ENCODE measurements around the gene CTU1.

CTU1 gene

DNA sequence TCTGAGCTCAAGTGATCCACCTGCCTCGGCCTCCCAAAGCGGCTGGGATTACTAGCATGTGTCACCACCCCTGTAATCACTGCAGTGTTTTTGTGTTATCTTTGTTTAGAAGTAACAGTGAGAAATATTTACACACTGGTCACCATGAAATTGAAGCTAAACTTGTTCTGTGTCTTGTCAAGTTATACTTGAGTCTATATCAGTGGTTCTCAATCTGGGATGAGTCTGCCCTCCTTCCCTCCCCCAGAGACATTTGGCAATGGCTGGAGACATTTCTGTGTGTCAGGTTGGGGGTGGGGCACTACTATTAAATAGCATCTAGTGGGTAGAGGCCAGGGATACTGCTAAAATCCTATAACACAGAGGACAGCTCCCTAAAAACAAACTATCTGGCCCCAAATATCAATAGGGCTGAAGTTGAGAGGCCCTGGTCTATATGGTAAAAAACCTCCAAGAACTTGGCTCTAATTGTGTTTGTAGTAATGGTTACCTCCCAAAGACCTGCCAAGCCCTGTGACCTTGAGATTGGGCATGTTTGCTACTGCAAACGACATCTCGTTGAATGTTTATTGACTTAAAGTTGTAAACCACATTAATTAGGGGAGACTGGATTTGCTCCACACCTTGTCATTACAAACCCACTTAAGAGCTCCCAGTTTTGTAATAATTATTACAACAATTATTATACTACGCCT lies 6.9 kb downstream of the CTU1 start:
- Histone ChIP-seq H3K4me1 (ENCODE audit: control insufficient read depth, insufficient read depth, low read length) (no peaks in the 10 kb centered on the region), H3K36me3 (ENCODE audit: control insufficient read depth, insufficient read depth, low read length) (peaks cover 14% of the 10 kb centered on the region), H3K9ac (ENCODE audit: low read depth, low read length) (no peak overlapping the region), H3K27ac (ENCODE audit: low read depth, low read length) (no peak overlapping the region), H3K4me3 (ENCODE audit: low read depth, low read length) (no peak overlapping the region), H3K9me3 (ENCODE audit: control insufficient read depth, insufficient read depth, low read length) (no peaks in the 10 kb centered on the region), H3K27me3 (ENCODE audit: control insufficient read depth, insufficient read depth, low read length) (no peaks in the 10 kb centered on the region)

GRCh38 chr19:51100601-51101000 lies 7.6 kb downstream of the CTU1 start:
- H3K9me3 ChIP-seq (ENCODE audit: control insufficient read depth, insufficient read depth, low read length): no peaks in the 10 kb centered on the region
- H3K27me3 ChIP-seq (ENCODE audit: control insufficient read depth, insufficient read depth, low read length): no peaks in the 10 kb centered on the region
- H3K4me1 ChIP-seq (ENCODE audit: control insufficient read depth, insufficient read depth, low read length): no peaks in the 10 kb centered on the region
- no peak overlapping the region for H3K9ac ChIP-seq (ENCODE audit: low read depth, low read length)
- H3K27ac ChIP-seq (ENCODE audit: low read depth, low read length): no peak overlapping the region
- no peak overlapping the region for H3K4me3 ChIP-seq (ENCODE audit: low read depth, low read length)
- H3K36me3 ChIP-seq (ENCODE audit: control insufficient read depth, insufficient read depth, low read length): peaks cover 14% of the 10 kb centered on the region

DNA sequence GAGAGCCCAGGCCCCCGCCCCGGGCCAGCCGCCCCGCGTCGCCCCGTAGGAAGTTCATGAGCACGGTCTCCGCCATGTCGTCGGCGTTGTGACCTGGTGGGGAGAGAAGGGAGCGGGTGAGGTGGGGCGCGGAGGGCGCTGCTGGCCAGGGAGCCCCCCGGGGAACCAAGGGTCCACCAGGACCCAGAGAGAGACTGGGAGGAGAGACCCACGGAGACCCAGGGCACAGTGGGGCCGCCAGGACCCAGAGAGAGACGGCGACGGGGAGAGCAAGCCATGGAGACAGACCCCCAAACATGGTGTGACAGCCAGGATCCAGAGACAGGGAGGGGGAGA lies 9.2 kb downstream of the CTU1 start:
- H3K4me3 ChIP-seq (ENCODE audit: low read depth, low read length): no peak overlapping the region; the same call in 1 of the 2 replicates
- H3K27ac ChIP-seq (ENCODE audit: low read depth, low read length): no peak overlapping the region
- no peak overlapping the region for H3K9ac ChIP-seq (ENCODE audit: low read depth, low read length)
- H3K36me3 ChIP-seq (ENCODE audit: control insufficient read depth, insufficient read depth, low read length): peaks cover 14% of the 10 kb centered on the region
- H3K4me1 ChIP-seq (ENCODE audit: control insufficient read depth, insufficient read depth, low read length): peaks cover 6% of the 10 kb centered on the region; the same call in 1 of the 2 replicates
- H3K27me3 ChIP-seq (ENCODE audit: control insufficient read depth, insufficient read depth, low read length): no peaks in the 10 kb centered on the region
- no peaks in the 10 kb centered on the region for H3K9me3 ChIP-seq (ENCODE audit: control insufficient read depth, insufficient read depth, low read length)

GRCh38 chr19:51098365-51099046 lies 9.7 kb downstream of the CTU1 start:
- Histone ChIP-seq H3K27ac (ENCODE audit: low read depth, low read length) (no peak overlapping the region), H3K36me3 (ENCODE audit: control insufficient read depth, insufficient read depth, low read length) (peaks cover 11% of the 10 kb centered on the region), H3K9me3 (ENCODE audit: control insufficient read depth, insufficient read depth, low read length) (no peaks in the 10 kb centered on the region), H3K4me1 (ENCODE audit: control insufficient read depth, insufficient read depth, low read length) (peaks cover 7% of the 10 kb centered on the region; the same call in 1 of the 2 replicates), H3K27me3 (ENCODE audit: control insufficient read depth, insufficient read depth, low read length) (no peaks in the 10 kb centered on the region), H3K9ac (ENCODE audit: low read depth, low read length) (no peak overlapping the region), H3K4me3 (ENCODE audit: low read depth, low read length) (no peak overlapping the region; the same call in 1 of the 2 replicates)

DNA sequence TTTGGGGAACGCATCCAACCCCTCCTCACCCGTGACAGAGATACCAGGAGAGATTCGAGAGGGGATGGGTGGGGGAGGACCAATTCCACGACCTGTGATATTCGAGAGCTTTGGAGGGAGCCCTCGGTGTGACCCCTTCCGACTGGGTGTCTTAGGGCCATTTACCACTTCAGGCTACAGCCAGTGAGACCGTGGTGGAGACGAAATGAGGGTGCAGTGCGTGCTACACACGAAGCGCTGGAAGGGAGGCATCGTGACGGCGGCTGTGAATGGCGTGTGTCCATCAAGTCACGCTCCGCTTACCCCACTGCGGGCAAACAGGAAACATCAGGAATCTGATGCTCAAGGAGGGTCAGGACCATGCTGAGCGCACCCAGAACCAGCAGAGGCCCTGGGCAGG lies 10.4 kb downstream of the CTU1 start:
- no peak overlapping the region for H3K9ac ChIP-seq (ENCODE audit: low read depth, low read length)
- H3K9me3 ChIP-seq (ENCODE audit: control insufficient read depth, insufficient read depth, low read length): no peaks in the 10 kb centered on the region
- H3K36me3 ChIP-seq (ENCODE audit: control insufficient read depth, insufficient read depth, low read length): peaks cover 7% of the 10 kb centered on the region
- H3K27me3 ChIP-seq (ENCODE audit: control insufficient read depth, insufficient read depth, low read length): no peaks in the 10 kb centered on the region
- peaks cover 7% of the 10 kb centered on the region; the same call in 1 of the 2 replicates for H3K4me1 ChIP-seq (ENCODE audit: control insufficient read depth, insufficient read depth, low read length)
- no peak overlapping the region for H3K4me3 ChIP-seq (ENCODE audit: low read depth, low read length)
- no peak overlapping the region for H3K27ac ChIP-seq (ENCODE audit: low read depth, low read length)

- Histone ChIP-seq H3K9me3 (ENCODE audit: control insufficient read depth, insufficient read depth, low read length) (no peaks in the 10 kb centered on the region), H3K36me3 (ENCODE audit: control insufficient read depth, insufficient read depth, low read length) (peaks cover 1% of the 10 kb centered on the region), H3K9ac (ENCODE audit: low read depth, low read length) (no peak overlapping the region), H3K27ac (ENCODE audit: low read depth, low read length) (no peak overlapping the region), H3K4me1 (ENCODE audit: control insufficient read depth, insufficient read depth, low read length) (peaks cover 7% of the 10 kb centered on the region; the same call in 1 of the 2 replicates), H3K27me3 (ENCODE audit: control insufficient read depth, insufficient read depth, low read length) (no peaks in the 10 kb centered on the region), H3K4me3 (ENCODE audit: low read depth, low read length) (no peak overlapping the region)
Measured at GRCh38 chr19:51097166-51097738, 11.0 kb downstream of the CTU1 start.

DNA sequence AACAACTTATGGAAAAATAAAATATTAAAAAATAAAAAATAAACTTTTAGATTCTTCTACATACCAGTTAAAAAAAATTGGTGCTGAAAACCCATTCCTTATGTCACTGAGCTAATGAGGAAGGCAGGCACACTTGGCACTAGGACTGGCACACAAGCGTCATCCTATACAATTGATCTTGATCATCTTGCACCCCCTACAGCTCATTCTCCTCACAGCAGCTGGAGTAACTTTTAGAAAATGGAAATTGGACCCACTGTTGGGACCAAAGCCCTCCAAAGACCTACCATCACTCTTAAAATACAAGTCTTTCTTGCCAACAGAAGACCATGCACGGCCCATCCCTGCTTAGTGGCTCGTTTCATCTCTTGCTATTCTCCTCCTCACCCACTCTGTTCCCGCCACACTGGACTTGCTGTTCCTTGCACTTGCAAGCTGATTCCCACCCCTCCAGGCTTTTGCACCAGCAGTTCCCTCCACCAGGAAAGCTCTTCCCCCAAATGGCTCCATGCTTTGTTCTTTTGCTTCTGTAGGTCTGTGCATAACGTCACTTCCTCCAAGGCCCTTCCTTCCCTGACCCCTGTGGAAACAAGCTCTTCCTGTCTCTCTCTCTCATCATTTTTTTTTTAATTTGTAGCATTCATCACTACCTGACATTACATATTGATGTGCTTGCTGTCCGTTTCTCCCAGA lies 11.6 kb downstream of the CTU1 start:
- Histone ChIP-seq H3K36me3 (ENCODE audit: control insufficient read depth, insufficient read depth, low read length) (no peaks in the 10 kb centered on the region), H3K27me3 (ENCODE audit: control insufficient read depth, insufficient read depth, low read length) (no peaks in the 10 kb centered on the region)

DNA sequence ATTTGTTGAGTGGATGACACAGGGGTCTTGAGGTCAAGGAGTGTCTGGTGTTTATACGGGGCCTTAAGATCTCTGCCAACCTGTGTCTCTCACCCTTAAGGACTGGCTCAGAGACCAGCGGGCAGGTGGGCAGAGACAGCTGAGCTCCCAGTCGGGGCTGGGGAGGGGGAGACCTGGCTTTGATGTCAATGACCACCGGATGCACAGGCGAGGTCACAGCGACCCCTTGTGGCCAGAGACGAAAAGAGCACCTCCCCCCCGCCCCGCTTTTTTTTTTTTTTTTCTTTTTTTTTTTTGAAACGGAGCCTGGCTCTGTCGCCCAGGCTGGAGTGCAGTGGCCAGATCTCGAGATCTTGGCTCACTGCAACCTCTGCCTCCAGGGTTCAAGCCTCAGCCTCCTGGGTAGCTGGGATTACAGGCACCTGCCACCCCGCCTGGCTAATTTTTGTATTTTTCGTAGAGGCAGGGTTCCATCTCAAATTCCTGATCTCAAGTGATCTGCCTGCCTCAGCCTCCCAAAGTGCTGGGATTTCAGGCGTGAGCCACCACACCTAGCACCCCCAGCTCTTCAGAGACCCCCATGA lies 13.4 kb downstream of the CTU1 start:
- Histone ChIP-seq H3K9ac (ENCODE audit: low read depth, low read length) (no peak overlapping the region), H3K36me3 (ENCODE audit: control insufficient read depth, insufficient read depth, low read length) (no peaks in the 10 kb centered on the region), H3K9me3 (ENCODE audit: control insufficient read depth, insufficient read depth, low read length) (no peaks in the 10 kb centered on the region), H3K27me3 (ENCODE audit: control insufficient read depth, insufficient read depth, low read length) (no peaks in the 10 kb centered on the region), H3K4me3 (ENCODE audit: low read depth, low read length) (no peak overlapping the region), H3K4me1 (ENCODE audit: control insufficient read depth, insufficient read depth, low read length) (peaks cover 7% of the 10 kb centered on the region; the same call in 1 of the 2 replicates), H3K27ac (ENCODE audit: low read depth, low read length) (no peak overlapping the region)

More for the DNA sequence above, 11.6 kb downstream of the CTU1 start:
- Histone ChIP-seq H3K27ac (ENCODE audit: low read depth, low read length) (no peak overlapping the region), H3K4me3 (ENCODE audit: low read depth, low read length) (no peak overlapping the region), H3K9ac (ENCODE audit: low read depth, low read length) (no peak overlapping the region), H3K9me3 (ENCODE audit: control insufficient read depth, insufficient read depth, low read length) (no peaks in the 10 kb centered on the region), H3K4me1 (ENCODE audit: control insufficient read depth, insufficient read depth, low read length) (peaks cover 7% of the 10 kb centered on the region; the same call in 1 of the 2 replicates)

- H3K36me3 ChIP-seq (ENCODE audit: control insufficient read depth, insufficient read depth, low read length): no peaks in the 10 kb centered on the region
- H3K27me3 ChIP-seq (ENCODE audit: control insufficient read depth, insufficient read depth, low read length): no peaks in the 10 kb centered on the region
- peaks cover 7% of the 10 kb centered on the region; the same call in 1 of the 2 replicates for H3K4me1 ChIP-seq (ENCODE audit: control insufficient read depth, insufficient read depth, low read length)
- no peak overlapping the region for H3K9ac ChIP-seq (ENCODE audit: low read depth, low read length)
- no peak overlapping the region for H3K4me3 ChIP-seq (ENCODE audit: low read depth, low read length)
- no peak overlapping the region for H3K27ac ChIP-seq (ENCODE audit: low read depth, low read length)
- H3K9me3 ChIP-seq (ENCODE audit: control insufficient read depth, insufficient read depth, low read length): no peaks in the 10 kb centered on the region
Measured at GRCh38 chr19:51093510-51094345, 14.5 kb downstream of the CTU1 start.

DNA sequence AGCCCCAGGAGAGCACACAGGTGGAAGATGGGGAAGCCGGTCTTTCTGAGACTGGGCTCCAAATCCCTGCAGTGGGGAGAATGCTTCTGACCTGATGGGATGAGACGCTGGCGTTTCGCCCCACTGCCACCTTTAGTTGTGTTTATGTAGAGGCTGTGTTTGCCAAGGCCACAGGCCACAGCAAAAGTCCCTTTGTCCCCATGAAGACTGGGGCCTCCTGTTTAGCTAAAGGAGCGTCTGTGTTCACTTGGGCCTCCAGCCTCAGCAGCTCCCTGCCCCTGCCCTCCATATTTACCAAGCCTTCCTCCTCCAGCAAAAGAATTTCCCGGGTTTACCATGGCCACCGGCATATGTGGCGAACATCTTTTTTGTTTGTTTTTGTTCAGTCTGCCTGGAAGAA lies 15.1 kb downstream of the CTU1 start:
- Histone ChIP-seq H3K9me3 (ENCODE audit: control insufficient read depth, insufficient read depth, low read length) (no peaks in the 10 kb centered on the region), H3K9ac (ENCODE audit: low read depth, low read length) (no peak overlapping the region), H3K4me3 (ENCODE audit: low read depth, low read length) (no peak overlapping the region), H3K27me3 (ENCODE audit: control insufficient read depth, insufficient read depth, low read length) (no peaks in the 10 kb centered on the region), H3K4me1 (ENCODE audit: control insufficient read depth, insufficient read depth, low read length) (peaks cover 7% of the 10 kb centered on the region; the same call in 1 of the 2 replicates), H3K36me3 (ENCODE audit: control insufficient read depth, insufficient read depth, low read length) (no peaks in the 10 kb centered on the region), H3K27ac (ENCODE audit: low read depth, low read length) (no peak overlapping the region)

All from HUES48 (cell line).